ENCODE data around the gene IFT25. TPM values are rescaled to one million over a fixed set of nuclear protein-coding genes. Genes with fewer than 3 reads are reported as not detected.

IFT25 gene
- total RNA-seq, 1 donor from 2014 or later = 23.7 TPM

DNA sequence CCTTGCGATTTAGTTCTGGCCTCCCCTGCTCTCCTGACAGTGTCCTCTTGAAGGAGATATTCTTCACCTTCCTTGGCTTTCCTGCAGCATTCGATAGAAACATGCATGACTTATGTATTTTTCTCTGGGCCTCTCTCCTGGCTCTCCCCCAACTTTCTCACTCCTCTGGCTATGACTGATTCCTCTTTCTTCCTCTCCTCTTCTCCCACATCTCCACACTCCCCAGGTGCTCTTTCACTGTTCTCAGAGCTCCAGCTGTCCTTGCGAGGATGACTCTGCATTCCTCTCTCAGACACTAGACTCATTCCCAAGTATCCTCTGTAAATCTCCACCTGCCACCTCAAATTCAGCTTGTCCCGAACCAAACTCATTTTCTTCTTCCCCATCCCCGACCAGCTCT lies 18.6 kb upstream of the IFT25 start:
- H3K36me3 ChIP-seq = peaks cover 90% of the 10 kb centered on the region
- intact Hi-C loops (cut with DNase I) = no loop called here

DNA sequence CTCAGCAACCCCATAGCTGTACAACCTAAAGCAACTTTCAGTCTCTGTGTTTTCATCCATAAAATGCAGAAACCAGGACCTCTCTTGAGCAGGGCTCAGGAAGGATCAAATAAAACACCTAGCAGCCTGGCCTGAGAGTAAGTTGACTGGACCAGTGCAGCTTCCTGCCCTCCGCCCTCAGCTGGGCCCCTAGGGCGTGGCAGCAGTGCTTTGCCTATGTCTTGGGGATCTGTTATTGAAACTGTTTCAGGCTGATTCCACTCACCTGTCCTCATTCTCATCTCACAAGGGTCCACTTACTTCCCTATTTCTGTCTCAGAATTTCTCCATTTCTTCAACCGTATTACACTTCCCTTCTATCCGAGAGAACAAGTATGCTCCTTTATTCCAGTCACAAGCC lies 18.0 kb upstream of the IFT25 start:
- intact Hi-C loops (cut with DNase I) = no loop called here

More for the DNA sequence above, 18.6 kb upstream of the IFT25 start:
- Histone ChIP-seq H3K4me1 (no peaks in the 10 kb centered on the region), H3K27ac (no peak overlapping the region), H3K27me3 (ENCODE audit: low read depth) (no peaks in the 10 kb centered on the region), H3K4me3 (no peak overlapping the region), H3K9me3 (no peaks in the 10 kb centered on the region)
- no peak for DNase-seq
- no peak for ATAC-seq
- TF ChIP-seq, protein P1, sequence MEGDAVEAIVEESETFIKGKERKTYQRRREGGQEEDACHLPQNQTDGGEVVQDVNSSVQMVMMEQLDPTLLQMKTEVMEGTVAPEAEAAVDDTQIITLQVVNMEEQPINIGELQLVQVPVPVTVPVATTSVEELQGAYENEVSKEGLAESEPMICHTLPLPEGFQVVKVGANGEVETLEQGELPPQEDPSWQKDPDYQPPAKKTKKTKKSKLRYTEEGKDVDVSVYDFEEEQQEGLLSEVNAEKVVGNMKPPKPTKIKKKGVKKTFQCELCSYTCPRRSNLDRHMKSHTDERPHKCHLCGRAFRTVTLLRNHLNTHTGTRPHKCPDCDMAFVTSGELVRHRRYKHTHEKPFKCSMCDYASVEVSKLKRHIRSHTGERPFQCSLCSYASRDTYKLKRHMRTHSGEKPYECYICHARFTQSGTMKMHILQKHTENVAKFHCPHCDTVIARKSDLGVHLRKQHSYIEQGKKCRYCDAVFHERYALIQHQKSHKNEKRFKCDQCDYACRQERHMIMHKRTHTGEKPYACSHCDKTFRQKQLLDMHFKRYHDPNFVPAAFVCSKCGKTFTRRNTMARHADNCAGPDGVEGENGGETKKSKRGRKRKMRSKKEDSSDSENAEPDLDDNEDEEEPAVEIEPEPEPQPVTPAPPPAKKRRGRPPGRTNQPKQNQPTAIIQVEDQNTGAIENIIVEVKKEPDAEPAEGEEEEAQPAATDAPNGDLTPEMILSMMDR (IDR thresholded peaks at IDR 0.05) = no peak

DNA sequence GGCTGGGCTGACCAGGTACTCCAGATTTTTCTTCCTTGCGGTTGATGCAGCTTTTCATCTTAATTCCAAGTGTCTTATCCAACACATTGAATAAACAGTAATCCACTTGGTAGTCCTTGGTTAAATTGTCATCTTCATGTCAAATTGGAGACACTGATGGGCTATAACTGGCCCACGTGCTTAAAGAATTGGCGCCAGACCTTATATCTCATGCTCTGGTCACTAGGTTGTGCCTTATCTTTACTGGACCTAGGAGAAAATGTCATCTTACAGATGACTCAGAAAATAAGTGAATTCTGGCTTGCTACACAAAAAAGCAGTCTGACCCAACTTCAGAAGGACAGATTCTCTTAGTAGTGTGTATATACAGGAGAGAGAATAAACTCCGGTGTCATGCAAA lies 16.9 kb upstream of the IFT25 start:
- Histone ChIP-seq H3K36me3 (peaks cover 72% of the 10 kb centered on the region), H3K27ac (no peak overlapping the region), H3K4me3 (no peak overlapping the region), H3K27me3 (ENCODE audit: low read depth) (no peaks in the 10 kb centered on the region), H3K9me3 (no peaks in the 10 kb centered on the region), H3K4me1 (peaks cover 6% of the 10 kb centered on the region)
- intact Hi-C loops (cut with DNase I) = no loop called here
- no peak for ATAC-seq
- no peak for DNase-seq
- TF ChIP-seq, protein P1 (IDR thresholded peaks at IDR 0.05) = no peak

More for the DNA sequence above, 18.0 kb upstream of the IFT25 start:
- Histone ChIP-seq H3K36me3 (peaks cover 83% of the 10 kb centered on the region), H3K4me1 (no peaks in the 10 kb centered on the region), H3K27me3 (ENCODE audit: low read depth) (no peaks in the 10 kb centered on the region), H3K27ac (no peak overlapping the region), H3K9me3 (no peaks in the 10 kb centered on the region), H3K4me3 (no peak overlapping the region)
- no peak for DNase-seq
- ATAC-seq = no peak
- TF ChIP-seq, protein P1 (IDR thresholded peaks at IDR 0.05) = no peak

DNA sequence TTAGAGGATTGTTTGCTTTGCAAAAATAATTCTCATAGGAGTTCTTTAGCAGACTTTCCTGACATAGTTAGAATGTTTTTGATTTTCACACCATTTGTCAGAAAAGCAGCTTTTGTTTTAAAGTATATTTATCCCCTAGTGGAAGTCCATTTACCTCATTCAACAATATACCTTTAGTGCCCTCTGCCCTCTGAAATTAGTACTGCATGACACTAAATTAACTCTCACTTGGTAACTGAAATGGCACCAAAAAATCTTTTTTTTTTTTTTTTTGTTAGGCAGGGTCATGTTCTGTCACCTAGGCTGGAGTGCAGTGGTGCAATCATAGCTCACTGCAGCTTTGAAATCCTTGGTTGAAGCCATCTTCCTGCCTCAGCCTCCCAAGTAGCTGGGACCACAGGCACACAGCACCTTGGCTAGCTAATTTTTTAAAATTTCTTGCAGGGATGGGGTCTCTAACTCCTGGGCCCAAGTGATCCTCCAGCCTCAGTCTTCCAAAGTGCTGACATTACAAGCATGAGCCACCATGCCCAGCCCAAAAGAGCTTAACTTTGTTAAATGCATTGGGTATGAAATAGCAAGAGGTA lies 14.3 kb upstream of the IFT25 start:
- ATAC-seq = peak in 1 of 2 donors; percentile 50
- H3K36me3 ChIP-seq = peaks cover 49% of the 10 kb centered on the region
- intact Hi-C loops (cut with DNase I) = loop anchor here (10.0 kb wide), 1 partner anchor 85 kb away; no protein-coding TSS in a partner anchor

DNA sequence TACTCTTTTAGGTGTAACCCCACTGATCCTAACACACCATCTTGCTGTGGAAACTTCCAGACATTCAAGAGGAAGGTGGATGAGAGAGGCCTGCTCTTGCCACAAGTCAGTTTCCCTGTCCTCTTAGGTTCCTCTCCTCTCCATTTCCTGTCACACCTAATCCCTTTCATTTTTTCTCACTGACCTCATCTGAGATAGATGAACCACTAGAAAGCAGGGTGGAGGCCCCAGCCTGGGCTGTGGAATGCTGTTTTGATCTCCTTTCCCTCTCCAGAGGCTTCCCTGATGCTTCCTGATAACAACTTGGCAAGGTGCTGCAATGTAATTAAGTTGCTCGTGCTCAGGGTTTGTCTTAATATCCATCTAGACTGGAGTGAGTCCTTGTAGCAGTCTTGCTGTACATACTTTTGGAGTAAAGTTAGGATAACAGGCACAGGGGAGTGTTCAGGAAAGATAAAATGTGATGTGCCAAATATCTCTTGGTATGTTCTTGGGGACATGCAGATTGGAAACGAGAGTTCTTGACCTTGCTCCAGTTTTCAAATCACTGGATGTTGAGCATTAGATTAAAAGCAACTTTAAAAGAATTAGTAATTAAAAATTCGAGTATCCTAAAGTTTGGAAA lies 11.8 kb upstream of the IFT25 start:
- TF ChIP-seq, protein P1 (IDR thresholded peaks at IDR 0.05) = no peak
- Histone ChIP-seq H3K9me3 (no peaks in the 10 kb centered on the region), H3K27ac (peak overlapping the region; percentile 65), H3K36me3 (peaks cover 50% of the 10 kb centered on the region), H3K4me1 (peaks cover 18% of the 10 kb centered on the region), H3K4me3 (no peak overlapping the region), H3K27me3 (ENCODE audit: low read depth) (no peaks in the 10 kb centered on the region)
- ATAC-seq (peak; percentile 53 to 61), DNase-seq (no peak)
- intact Hi-C loops (cut with DNase I) = loop anchor here (10.0 kb wide), 1 partner anchor 83 kb away; no protein-coding TSS in a partner anchor

More for the DNA sequence above, 14.3 kb upstream of the IFT25 start:
- Histone ChIP-seq H3K4me3 (no peak overlapping the region), H3K4me1 (peaks cover 18% of the 10 kb centered on the region), H3K27me3 (ENCODE audit: low read depth) (no peaks in the 10 kb centered on the region), H3K27ac (no peak overlapping the region), H3K9me3 (no peaks in the 10 kb centered on the region)
- TF ChIP-seq, protein P1 (IDR thresholded peaks at IDR 0.05) = peak; percentile 50
- DNase-seq = no peak
